Retina (tissue), 1 donor: ENCODE results near the gene CFAP221.
"Not testable (repeated sequence)": the region's sequence is repeated elsewhere in the genome, so short reads cannot be mapped to it uniquely, and the experiment has no call there.

ENCODE experiments used
- DNase-seq: peaks from one replicate; pipeline ENCODE4 v3.0.0-alpha.2; 2016

Gene CFAP221

GRCh38 chr2:119591523-119591922, 47.3 kb downstream of the CFAP221 start:
- DNase-seq, result no peak

- no peak for DNase-seq
Observed at GRCh38 chr2:119592436-119592835, 48.2 kb downstream of the CFAP221 start.

- DNase-seq, result no peak
Observed at GRCh38 chr2:119596638-119597037, 52.4 kb downstream of the CFAP221 start.

- DNase-seq, result peak; percentile 16
Observed at GRCh38 chr2:119598596-119599263, 54.5 kb downstream of the CFAP221 start.

- no peak for DNase-seq
Observed at GRCh38 chr2:119599384-119599783, 55.1 kb downstream of the CFAP221 start.

- DNase-seq, result no peak
Observed at GRCh38 chr2:119605096-119605495, 60.8 kb downstream of the CFAP221 start.

GRCh38 chr2:119606674-119607073, 62.4 kb downstream of the CFAP221 start:
- no peak for DNase-seq

- no peak for DNase-seq
Observed at GRCh38 chr2:119608553-119608952, 64.3 kb downstream of the CFAP221 start.

- DNase-seq, result no peak
Observed at GRCh38 chr2:119609337-119609736, 65.1 kb downstream of the CFAP221 start.

GRCh38 chr2:119614140-119614539, 69.9 kb downstream of the CFAP221 start:
- not testable (repeated sequence) for DNase-seq

- no peak for DNase-seq
Observed at GRCh38 chr2:119616421-119616820, 72.2 kb downstream of the CFAP221 start.

- no peak for DNase-seq
Observed at GRCh38 chr2:119617455-119617854, 73.2 kb downstream of the CFAP221 start.

GRCh38 chr2:119618725-119619124, 74.5 kb downstream of the CFAP221 start:
- DNase-seq, result not testable (repeated sequence)

- DNase-seq, result no peak
Observed at GRCh38 chr2:119625226-119625625, 81.0 kb downstream of the CFAP221 start.

GRCh38 chr2:119629323-119629825, 85.1 kb downstream of the CFAP221 start:
- DNase-seq, result no peak

- DNase-seq, result no peak
Observed at GRCh38 chr2:119630121-119630520, 85.9 kb downstream of the CFAP221 start.

GRCh38 chr2:119637371-119637770, 93.1 kb downstream of the CFAP221 start:
- no peak for DNase-seq

GRCh38 chr2:119638246-119638645, 94.0 kb downstream of the CFAP221 start:
- DNase-seq, result peak; percentile 31

- peak; percentile 87 for DNase-seq
Observed at GRCh38 chr2:119638685-119639554, 94.7 kb downstream of the CFAP221 start.

- DNase-seq, result peak; percentile 86
Observed at GRCh38 chr2:119641562-119642258, 97.5 kb downstream of the CFAP221 start.

GRCh38 chr2:119644186-119644585, 99.9 kb downstream of the CFAP221 start:
- DNase-seq, result no peak

- no peak for DNase-seq
Observed at GRCh38 chr2:119645173-119645855, 101.1 kb downstream of the CFAP221 start.

- DNase-seq, result no peak
Observed at GRCh38 chr2:119646149-119646548, 101.9 kb downstream of the CFAP221 start.
